GM21515 (cell line): ENCODE data around the gene FAP.
A peak's percentile ranks its signal among the peaks of the same experiment; 100 is the strongest.

Experiments
- ATAC-seq: cut with Tn5 transposase; IDR thresholded peaks from one replicate; pipeline ENCODE4 v1.9.1; 2021; ENCODE audit not compliant: unreplicated experiment

Gene FAP

GRCh38 chr2:162242586-162243280 lies 512 bp downstream of the FAP start:
- ATAC-seq, result no peak

GRCh38 chr2:162241571-162241970 lies 1.7 kb downstream of the FAP start:
- no peak for ATAC-seq

- no peak for ATAC-seq
Measured at GRCh38 chr2:162234620-162235462, 8.4 kb downstream of the FAP start.

- no peak for ATAC-seq
Measured at GRCh38 chr2:162233197-162233596, 10.0 kb downstream of the FAP start.

GRCh38 chr2:162232671-162233070 lies 10.6 kb downstream of the FAP start:
- no peak for ATAC-seq

GRCh38 chr2:162232027-162232426 lies 11.2 kb downstream of the FAP start:
- ATAC-seq, result no peak

GRCh38 chr2:162230761-162231160 lies 12.5 kb downstream of the FAP start:
- ATAC-seq, result no peak

- no peak for ATAC-seq
Measured at GRCh38 chr2:162226836-162227235, 16.4 kb downstream of the FAP start.

GRCh38 chr2:162221064-162221463 lies 22.2 kb downstream of the FAP start:
- ATAC-seq, result peak; percentile 90

GRCh38 chr2:162220368-162220767 lies 22.9 kb downstream of the FAP start:
- ATAC-seq, result no peak

GRCh38 chr2:162219426-162219825 lies 23.8 kb downstream of the FAP start:
- ATAC-seq, result no peak

- ATAC-seq, result no peak
Measured at GRCh38 chr2:162217598-162217997, 25.6 kb downstream of the FAP start.

- ATAC-seq, result no peak
Measured at GRCh38 chr2:162215162-162215561, 28.1 kb downstream of the FAP start.

- ATAC-seq, result no peak
Measured at GRCh38 chr2:162212366-162212765, 30.9 kb downstream of the FAP start.

- ATAC-seq, result no peak
Measured at GRCh38 chr2:162211732-162212131, 31.5 kb downstream of the FAP start.

- ATAC-seq, result no peak
Measured at GRCh38 chr2:162210385-162210784, 32.9 kb downstream of the FAP start.

- no peak for ATAC-seq
Measured at GRCh38 chr2:162202203-162202602, 41.0 kb downstream of the FAP start.

- no peak for ATAC-seq
Measured at GRCh38 chr2:162200636-162201035, 42.6 kb downstream of the FAP start.

GRCh38 chr2:162199913-162200312 lies 43.3 kb downstream of the FAP start:
- ATAC-seq, result no peak

- ATAC-seq, result no peak
Measured at GRCh38 chr2:162198239-162198638, 45.0 kb downstream of the FAP start.

- ATAC-seq, result no peak
Measured at GRCh38 chr2:162197069-162197825, 46.0 kb downstream of the FAP start.

GRCh38 chr2:162196638-162197037 lies 46.6 kb downstream of the FAP start:
- no peak for ATAC-seq
